Gastrocnemius medialis (tissue), 4 donors: ENCODE measurements around the gene ADRA2B. TPM values are rescaled to one million over a fixed set of nuclear protein-coding genes. Genes with fewer than 3 reads are reported as not detected.

ENCODE experiments used
- ATAC-seq, 2 donors: fragments of 150-250 bp; one replicate each; pipeline ENCODE4 v1.9.1; 2016
- DNase-seq, 2 donors: peaks; one replicate each; pipeline ENCODE4 v3.0.0-alpha.2; 2019
- H3K27ac ChIP-seq, 4 donors: fragments of 200-600 bp; sonication (generic); 1 replicate in 1 of 4; 2 replicates in 3 of 4; pipeline ENCODE4 v1.5.1; 2016 to 2018; ENCODE audit warnings: mild to moderate bottlenecking in 2 of 4, moderate library complexity in 1 of 4
- H3K27me3 ChIP-seq, 3 donors: fragments of 200-600 bp; sonication (generic) in 2 of 3; 1 replicate in 1 of 3; 2 replicates in 2 of 3; pipeline versions ENCODE4 v1.5.1 to v1.6.0; 2016 to 2019; ENCODE audit warnings: mild to moderate bottlenecking in 1 of 3, moderate library complexity in 1 of 3
- H3K36me3 ChIP-seq, 2 donors: fragments of 200-600 bp; sonication (generic) in 1 of 2; one replicate each; pipeline ENCODE4 v1.5.1; 2017 to 2018
- H3K4me1 ChIP-seq, 2 donors: fragments of 200-600 bp; sonication (generic) in 1 of 2; one replicate each; pipeline ENCODE4 v1.5.1; 2016 to 2017; ENCODE audit warnings: mild to moderate bottlenecking in 2 of 2
- H3K4me3 ChIP-seq, 4 donors: fragments of 200-600 bp; sonication (generic) in 3 of 4; 1 replicate in 1 of 4; 2 replicates in 3 of 4; pipeline ENCODE4 v1.5.1; 2016 to 2019; ENCODE audit warnings: mild to moderate bottlenecking in 2 of 4
- H3K9me3 ChIP-seq, 3 donors: fragments of 200-600 bp; sonication (generic) in 2 of 3; 1 replicate in 1 of 3; 2 replicates in 2 of 3; pipeline ENCODE4 v1.5.1; 2016 to 2019
- CTCF ChIP-seq, 5 experiments: fragments of 450-650 bp in 3 of 5; fragments of 200-600 bp in 2 of 5; sonication (generic) in 2 of 5; IDR thresholded peaks in 4 of 5; conservative IDR thresholded peaks in 1 of 5; 1 replicate in 4 of 5; 2 replicates in 1 of 5; pipeline ENCODE4 v1.5.1; 2016 to 2019; ENCODE audit warnings: antibody characterized with exemption in 5 of 5, mild to moderate bottlenecking in 3 of 5, moderate library complexity in 3 of 5
- POLR2A ChIP-seq, 2 donors: fragments of 450-650 bp; IDR thresholded peaks; one replicate each; pipeline ENCODE4 v1.6.1; 2017; ENCODE audit warnings: antibody characterized with exemption in 2 of 2, mild to moderate bottlenecking in 2 of 2, moderate library complexity in 2 of 2
- in situ Hi-C, 4 donors: fragments of 200-750 bp; cut with MboI; loops; one replicate each; pipeline versions ENCODE4 v1.15.0 to v1.8.0; 2017; ENCODE audit warnings: low sequenced_read_pairs in 4 of 4
- intact Hi-C: fragments of 100-400 bp; cut with DNase I; formaldehyde crosslinking; loops from one replicate; pipeline ENCODE4 v1.15.1; 2023; ENCODE audit warnings: low total_unique reads
- total RNA-seq, 4 donors: library from RNA; depleted of rRNA; stranded (reverse); fragments of >200 nt; gene quantifications; one replicate each; pipeline versions ENCODE4 v1.1.0 to v1.2.3, GENCODE V29; 2016

The ADRA2B gene
- total RNA-seq, 4 donors from 2014 or later, result 2.4 to 5.6 (median 3.6) TPM

- Histone ChIP-seq H3K27me3 (no peaks in the 10 kb centered on the region), H3K27ac (no peak overlapping the region), H3K4me1 (no peaks in the 10 kb centered on the region), H3K9me3 (no peaks in the 10 kb centered on the region), H3K36me3 (no peaks in the 10 kb centered on the region), H3K4me3 (no peak overlapping the region)
- ATAC-seq, result no peak
- no peak for DNase-seq
- intact Hi-C loops, result loop anchor here (10.0 kb wide), 1 partner anchor 370 kb away; the partner anchor contains the start of gene NEURL3
- in situ Hi-C loops, result loop anchor here in 2 of 4 donors (25.0 kb wide), 2 partner anchors 128 to 378 kb away; partner anchors contain the start of genes CIAO1 (in 1 of the 2), NEURL3 (in 1 of the 2) and TMEM127 (in 1 of the 2)
- no peak for TF ChIP-seq CTCF (IDR thresholded peaks at IDR 0.05 in 4 of 5, conservative IDR thresholded peaks at IDR 0.05 in 1 of 5)
- TF ChIP-seq POLR2A (IDR thresholded peaks at IDR 0.05), result no peak
These were observed 18.1 kb upstream of the ADRA2B start for GRCh38 chr2:96134421-96134820.

GRCh38 chr2:96131813-96132745 lies 15.7 kb upstream of the ADRA2B start:
- H3K9me3 ChIP-seq, result no peaks in the 10 kb centered on the region
- no peaks in the 10 kb centered on the region for H3K36me3 ChIP-seq
- in situ Hi-C loops, result loop anchor here in 2 of 4 donors (25.0 kb wide), 2 partner anchors 130 to 380 kb away; partner anchors contain the start of genes CIAO1 (in 1 of the 2), NEURL3 (in 1 of the 2) and TMEM127 (in 1 of the 2)
- intact Hi-C loops, result loop anchor here (10.0 kb wide), 1 partner anchor 373 kb away; the partner anchor contains the start of gene NEURL3
- no peak overlapping the region for H3K27ac ChIP-seq
- H3K27me3 ChIP-seq, result no peaks in the 10 kb centered on the region
- no peak overlapping the region for H3K4me3 ChIP-seq
- TF ChIP-seq POLR2A (IDR thresholded peaks at IDR 0.05) (no peak), CTCF (IDR thresholded peaks at IDR 0.05 in 4 of 5, conservative IDR thresholded peaks at IDR 0.05 in 1 of 5) (no peak)
- no peaks in the 10 kb centered on the region for H3K4me1 ChIP-seq
- DNase-seq (no peak), ATAC-seq (no peak)

- intact Hi-C loops (loop anchor here (10.0 kb wide), 1 partner anchor 374 kb away; the partner anchor contains the start of gene NEURL3), in situ Hi-C loops (loop anchor here in 2 of 4 donors (25.0 kb wide), 2 partner anchors 131 to 381 kb away; partner anchors contain the start of genes CIAO1 (in 1 of the 2), NEURL3 (in 1 of the 2) and TMEM127 (in 1 of the 2))
- Histone ChIP-seq H3K27ac (no peak overlapping the region), H3K9me3 (no peaks in the 10 kb centered on the region), H3K36me3 (no peaks in the 10 kb centered on the region), H3K4me1 (no peaks in the 10 kb centered on the region), H3K4me3 (no peak overlapping the region), H3K27me3 (no peaks in the 10 kb centered on the region)
- no peak for DNase-seq
- TF ChIP-seq POLR2A (IDR thresholded peaks at IDR 0.05) (no peak), CTCF (IDR thresholded peaks at IDR 0.05 in 4 of 5, conservative IDR thresholded peaks at IDR 0.05 in 1 of 5) (no peak)
- ATAC-seq, result no peak
These were observed 14.9 kb upstream of the ADRA2B start for GRCh38 chr2:96131152-96131812.

- in situ Hi-C loops, result loop anchor here in 2 of 4 donors (25.0 kb wide), 2 partner anchors 132 to 382 kb away; partner anchors contain the start of genes CIAO1 (in 1 of the 2), NEURL3 (in 1 of the 2) and TMEM127 (in 1 of the 2)
- H3K36me3 ChIP-seq, result no peaks in the 10 kb centered on the region
- H3K4me3 ChIP-seq, result no peak overlapping the region
- H3K27ac ChIP-seq, result no peak overlapping the region
- intact Hi-C loops, result loop anchor here (10.0 kb wide), 1 partner anchor 374 kb away; the partner anchor contains the start of gene NEURL3
- no peak for ATAC-seq
- no peaks in the 10 kb centered on the region for H3K4me1 ChIP-seq
- H3K27me3 ChIP-seq, result no peaks in the 10 kb centered on the region
- TF ChIP-seq CTCF (IDR thresholded peaks at IDR 0.05 in 4 of 5, conservative IDR thresholded peaks at IDR 0.05 in 1 of 5), result no peak
- no peak for TF ChIP-seq POLR2A (IDR thresholded peaks at IDR 0.05)
- DNase-seq, result no peak
- no peaks in the 10 kb centered on the region for H3K9me3 ChIP-seq
These were observed 14.1 kb upstream of the ADRA2B start for GRCh38 chr2:96130483-96130882.
